NCI-H2196 (cell line): ENCODE measurements around the gene ZG16B.

Source experiments
- DNase-seq: peaks from one replicate; lab custom pipeline; 2025; ENCODE audit not compliant: unreplicated experiment; lab: John Stamatoyannopoulos, UW

The ZG16B gene

DNA sequence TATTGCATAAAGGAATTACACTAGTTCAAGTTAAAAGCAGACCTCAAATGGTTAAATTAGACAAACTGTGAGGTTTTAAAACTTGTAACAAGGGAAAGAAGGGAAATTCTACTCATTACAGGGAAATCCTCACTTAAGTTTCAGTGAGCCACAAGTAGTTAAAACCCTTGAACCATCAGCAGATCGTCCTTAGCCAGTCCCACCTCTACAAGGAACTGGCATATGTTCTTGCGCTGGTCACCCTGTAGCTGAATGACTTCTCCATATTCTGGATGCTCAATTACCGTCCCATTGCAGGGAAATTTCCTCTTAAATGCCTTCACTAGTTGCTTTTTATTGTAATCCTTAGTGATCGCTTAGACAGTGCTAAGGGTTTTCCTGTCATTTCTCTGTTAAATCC is 7.6 kb upstream of the ZG16B start:
- no peak for DNase-seq

- no peak for DNase-seq
Measured at GRCh38 chr16:2824626-2825025, 5.5 kb upstream of the ZG16B start.

GRCh38 chr16:2825049-2825742 is 4.9 kb upstream of the ZG16B start:
- no peak for DNase-seq

- no peak for DNase-seq
Measured at GRCh38 chr16:2825906-2826305, 4.2 kb upstream of the ZG16B start.

DNA sequence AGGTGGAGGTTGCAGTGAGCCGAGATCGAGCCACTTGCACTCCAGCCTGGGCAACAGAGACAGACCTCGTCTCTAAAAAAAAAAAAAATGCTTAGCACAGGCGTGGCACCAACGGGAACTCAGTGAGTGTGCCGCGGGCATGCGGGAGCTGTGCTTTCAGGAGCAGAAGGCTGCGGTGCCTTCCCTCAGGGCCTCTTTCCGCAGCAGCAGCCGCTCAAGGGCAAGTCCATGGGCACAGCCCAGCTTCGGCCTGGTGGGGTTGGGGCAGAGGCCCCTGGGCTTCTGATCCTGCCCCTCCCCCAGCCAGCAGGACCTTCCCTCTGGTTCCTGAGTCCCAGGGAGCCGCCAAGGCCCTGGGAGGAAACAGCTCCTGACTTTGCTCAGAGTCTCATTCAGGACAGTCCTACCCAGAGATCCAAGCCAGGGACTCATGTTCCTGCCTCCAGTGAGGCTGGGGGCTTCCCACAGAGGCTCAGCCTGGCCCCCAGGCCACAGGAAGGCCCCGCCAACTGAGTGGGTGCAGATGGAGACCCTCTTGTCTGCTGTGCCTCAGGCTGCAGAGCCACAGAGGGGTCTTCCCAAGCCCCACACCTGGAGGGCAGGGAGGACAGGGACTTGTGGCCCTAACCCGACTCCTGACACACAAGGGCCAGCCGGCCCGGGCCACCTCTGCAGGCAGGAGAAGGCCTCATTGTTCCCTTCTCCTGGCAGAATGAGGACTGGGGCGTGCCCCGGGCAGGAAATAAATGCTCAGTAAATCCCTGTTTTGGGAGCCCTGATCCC is 3.3 kb upstream of the ZG16B start:
- DNase-seq, result no peak

GRCh38 chr16:2827374-2827791 is 2.7 kb upstream of the ZG16B start:
- DNase-seq, result no peak

DNA sequence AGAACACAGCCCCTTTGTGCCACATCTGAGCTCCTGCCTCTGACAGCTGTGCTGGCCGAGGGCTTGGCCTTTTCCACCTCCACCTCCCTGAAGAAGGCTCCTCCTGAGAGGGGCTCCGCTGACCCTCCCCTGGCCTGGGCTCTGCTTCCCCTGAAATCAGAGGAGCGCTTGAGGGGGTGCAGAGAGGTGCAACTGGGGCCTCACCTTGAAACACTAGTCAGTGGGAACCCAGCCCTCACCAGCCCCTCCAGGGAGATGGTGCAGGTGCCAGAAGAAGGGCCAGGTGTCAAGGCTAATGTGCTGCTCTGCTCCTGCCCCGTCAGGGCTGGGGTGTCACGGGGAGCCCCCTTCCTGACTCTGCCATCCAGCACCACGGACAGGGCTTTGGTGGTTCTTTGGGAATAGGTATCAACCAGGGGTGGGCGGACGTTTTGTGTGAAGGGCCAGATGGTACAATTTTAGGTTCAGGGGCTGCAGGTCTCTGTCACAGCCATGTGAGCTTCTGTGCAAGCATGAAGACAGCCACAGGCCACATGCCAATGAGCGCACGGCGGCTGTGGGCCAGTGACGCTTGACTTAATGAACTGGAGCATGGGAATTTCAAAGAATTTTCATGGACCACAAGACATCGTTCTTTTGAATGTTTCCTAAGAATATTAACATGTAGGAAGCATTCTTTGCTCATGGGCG is 2.1 kb upstream of the ZG16B start:
- no peak for DNase-seq

DNA sequence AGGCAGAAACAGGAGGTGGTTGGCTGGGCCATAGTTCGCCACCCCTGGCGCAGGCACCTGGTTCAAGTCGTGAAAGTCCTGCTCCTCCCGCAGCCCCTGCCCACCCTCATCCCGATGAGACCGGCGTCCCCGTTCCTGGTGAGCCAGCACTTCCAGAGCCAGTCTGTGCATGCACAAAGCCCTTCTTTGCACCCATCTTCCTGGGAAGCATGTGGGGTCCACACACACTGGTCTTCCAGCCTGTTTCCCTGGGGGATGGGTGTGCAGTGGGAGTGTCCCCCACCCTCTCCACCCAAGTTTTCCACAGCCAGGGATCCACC is 1.6 kb upstream of the ZG16B start:
- no peak for DNase-seq

GRCh38 chr16:2828876-2829430 is 1.1 kb upstream of the ZG16B start:
- no peak for DNase-seq

GRCh38 chr16:2830355-2830695 is 222 bp downstream of the ZG16B start:
- no peak for DNase-seq

DNA sequence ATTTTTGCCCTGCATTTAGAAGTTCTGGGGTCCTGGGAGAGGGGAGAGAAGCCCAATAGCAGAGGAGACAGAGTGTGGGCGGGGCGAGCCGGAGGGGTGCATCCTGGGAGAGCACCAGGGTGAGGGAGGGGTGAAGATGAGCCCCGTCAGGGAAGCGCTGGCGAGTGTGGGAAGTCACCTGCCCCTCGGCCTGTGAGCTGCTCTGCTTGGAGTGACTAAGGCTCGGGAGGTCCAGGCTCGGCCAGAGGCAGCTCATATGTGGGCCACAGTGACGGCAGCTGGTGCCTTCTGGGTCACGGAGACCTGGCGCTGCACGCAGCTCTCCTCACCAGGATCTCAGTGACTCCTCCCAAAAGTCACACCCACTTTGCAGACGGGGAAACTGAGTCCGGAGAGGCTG is 1.1 kb downstream of the ZG16B start:
- DNase-seq, result no peak

GRCh38 chr16:2833776-2834175 is 3.7 kb downstream of the ZG16B start:
- no peak for DNase-seq

DNA sequence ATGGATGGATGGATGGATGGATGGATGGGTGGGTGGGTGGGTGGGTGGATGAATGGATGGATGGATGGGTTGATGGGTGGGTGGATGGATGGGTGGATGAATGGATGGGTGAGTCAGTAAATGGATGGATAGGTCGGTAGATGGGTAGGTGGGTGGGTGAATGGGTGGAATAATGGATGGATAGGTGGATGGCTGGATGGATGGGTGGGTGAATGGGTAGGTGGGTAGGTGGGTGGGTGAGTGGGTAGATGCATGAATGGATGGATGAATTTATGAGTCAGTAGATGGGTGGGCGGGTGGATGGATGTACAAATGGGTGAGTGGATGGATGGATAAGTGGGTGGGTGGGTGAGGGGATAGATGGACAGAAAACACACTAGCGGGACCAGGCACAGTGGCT is 4.9 kb downstream of the ZG16B start:
- no peak for DNase-seq

DNA sequence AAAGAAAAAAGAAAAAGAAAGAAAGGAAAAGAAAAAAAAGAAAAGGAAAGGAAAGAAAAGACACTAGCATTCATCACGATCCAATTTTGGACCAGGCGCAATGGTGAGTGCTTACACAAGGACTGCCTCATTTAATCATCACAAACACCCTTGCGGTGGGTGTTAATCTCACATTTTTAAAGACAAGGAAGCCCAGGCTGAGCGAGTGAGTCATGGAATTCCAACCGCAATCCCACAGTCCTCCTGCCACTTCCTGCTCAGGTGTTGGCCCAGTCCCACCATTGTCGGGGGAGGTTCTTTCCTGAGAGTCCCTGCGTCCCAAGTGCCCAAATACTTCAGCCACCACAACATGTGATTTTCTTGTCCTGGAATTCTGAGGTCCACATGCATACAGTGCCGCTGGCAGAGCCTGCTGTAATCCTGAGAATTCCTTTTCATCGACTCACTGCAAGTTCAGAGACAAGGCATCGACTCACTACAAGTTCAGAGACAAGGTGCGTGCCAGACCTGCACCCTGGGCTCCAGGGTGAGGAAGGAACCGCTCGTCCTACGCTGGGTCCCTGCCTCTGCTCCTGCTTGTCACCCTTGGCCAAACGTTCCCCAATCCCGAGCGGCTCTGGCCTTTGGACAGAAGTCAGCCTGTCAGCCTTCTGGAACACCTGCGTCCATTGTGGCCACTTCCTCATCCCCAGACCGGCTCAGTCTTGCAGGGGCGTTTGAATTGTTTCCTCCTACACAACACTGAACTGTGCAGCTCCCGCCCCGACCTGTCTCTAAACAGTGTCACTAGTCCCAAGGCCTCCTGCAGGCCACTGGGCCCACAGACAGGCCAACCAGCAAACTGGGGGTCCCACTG is 5.8 kb downstream of the ZG16B start:
- DNase-seq, result peak; percentile 42

- DNase-seq, result no peak
Measured at GRCh38 chr16:2836646-2837508, 6.8 kb downstream of the ZG16B start.

- DNase-seq, result peak; percentile 49
Measured at GRCh38 chr16:2838928-2839327, 8.8 kb downstream of the ZG16B start.

GRCh38 chr16:2839650-2840450 is 9.7 kb downstream of the ZG16B start:
- DNase-seq, result no peak

DNA sequence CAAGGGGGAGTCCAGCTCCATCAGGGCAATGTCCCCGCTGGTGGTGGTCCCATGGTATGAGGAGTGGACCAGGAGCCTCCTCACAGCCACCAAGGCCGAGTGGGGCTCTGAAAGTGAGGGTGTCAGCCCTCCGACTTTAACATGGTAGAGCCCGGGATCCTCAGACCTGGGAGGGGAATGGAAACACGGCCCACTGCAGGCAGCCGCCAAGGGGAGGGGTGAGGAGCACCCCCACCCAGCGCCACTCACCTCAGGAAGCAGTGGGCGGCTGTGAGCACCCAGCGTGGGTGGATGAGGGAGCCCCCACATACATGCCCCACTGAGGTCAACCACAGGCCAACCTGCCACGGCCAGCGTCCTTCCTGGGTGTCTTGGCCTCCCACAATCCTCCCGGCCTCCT is 10.8 kb downstream of the ZG16B start:
- no peak for DNase-seq

DNA sequence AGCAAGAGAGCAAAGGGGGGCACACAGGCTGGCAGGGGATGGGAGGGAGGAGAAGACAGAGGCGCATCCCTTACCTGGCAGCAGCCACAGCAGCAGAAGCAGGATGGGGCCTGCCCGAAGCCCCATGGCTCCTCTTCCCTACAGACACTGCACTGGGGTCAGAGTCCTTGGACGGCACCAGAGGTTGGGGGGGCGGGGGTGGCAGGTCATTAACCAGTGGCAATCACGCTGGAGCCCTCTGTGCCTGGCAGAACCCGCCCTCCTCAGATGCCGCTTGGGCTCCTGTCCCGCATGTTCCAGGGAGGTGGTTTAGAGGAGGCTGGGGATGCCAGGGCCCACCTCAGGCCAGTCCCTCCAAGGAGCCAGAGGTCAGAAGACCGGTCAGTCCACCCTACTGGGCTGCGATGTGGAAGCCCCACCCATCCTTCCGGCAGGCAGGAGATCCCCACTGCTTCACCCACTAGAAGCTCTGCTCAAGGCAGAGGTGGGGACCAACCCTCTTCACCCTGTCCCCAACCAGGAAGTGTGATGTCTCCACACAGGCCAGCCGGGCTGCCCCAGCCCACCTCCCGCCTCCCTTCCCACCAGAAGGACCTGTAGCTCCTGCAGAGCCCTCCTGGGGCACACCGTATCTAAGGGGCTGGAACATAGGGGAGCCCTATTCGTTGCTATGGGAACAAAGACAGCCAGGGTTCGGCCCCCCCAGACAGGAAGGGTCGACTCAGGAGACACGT is 11.7 kb downstream of the ZG16B start:
- DNase-seq, result no peak
